Large intestine (tissue), 3 donors: ENCODE results near the gene AXL. TPM values are rescaled to one million over a fixed set of nuclear protein-coding genes. Genes with fewer than 3 reads are reported as not detected.

Experiments used
- DNase-seq, 2 donors: peaks; one replicate each; pipeline versions ENCODE4 v3.0.0 to v3.0.0-alpha.2; 2013
- H3K27ac ChIP-seq: one replicate; pipeline ENCODE4 v1.5.1; 2013; ENCODE audit warnings: low read length
- H3K27me3 ChIP-seq: 2 replicates; pipeline ENCODE4 v1.6.1; 2013; ENCODE audit warnings: low read length; ENCODE audit not compliant: control insufficient read depth, insufficient read depth
- H3K36me3 ChIP-seq: 2 replicates; pipeline ENCODE4 v1.6.1; 2013; ENCODE audit warnings: low read length; ENCODE audit not compliant: control insufficient read depth, insufficient read depth
- H3K4me1 ChIP-seq: one replicate; pipeline ENCODE4 v1.6.1; 2013; ENCODE audit warnings: low read length; ENCODE audit not compliant: control insufficient read depth, insufficient read depth
- H3K4me3 ChIP-seq: one replicate; pipeline ENCODE4 v1.5.1; 2013; ENCODE audit warnings: low read length
- H3K9me3 ChIP-seq: one replicate; pipeline ENCODE4 v1.6.1; 2013; ENCODE audit warnings: mild to moderate bottlenecking, low read depth, low read length, moderate library complexity; ENCODE audit not compliant: control insufficient read depth
- WGBS: methylation state at CpG from one replicate; pipeline ENCODE4 v1.1.5; 2013; ENCODE audit warnings: low lambda C conversion rate; ENCODE audit not compliant: insufficient coverage; 5-methylcytosine and 5-hydroxymethylcytosine counted together
- polyA plus RNA-seq: library from polyadenylated mRNA; unstranded; fragments of 120-200 nt; gene quantifications from one replicate; pipeline ENCODE4 v1.2.1, GENCODE V29; 2013

AXL gene
- polyA plus RNA-seq, 1 donor = 16.0 TPM

DNA sequence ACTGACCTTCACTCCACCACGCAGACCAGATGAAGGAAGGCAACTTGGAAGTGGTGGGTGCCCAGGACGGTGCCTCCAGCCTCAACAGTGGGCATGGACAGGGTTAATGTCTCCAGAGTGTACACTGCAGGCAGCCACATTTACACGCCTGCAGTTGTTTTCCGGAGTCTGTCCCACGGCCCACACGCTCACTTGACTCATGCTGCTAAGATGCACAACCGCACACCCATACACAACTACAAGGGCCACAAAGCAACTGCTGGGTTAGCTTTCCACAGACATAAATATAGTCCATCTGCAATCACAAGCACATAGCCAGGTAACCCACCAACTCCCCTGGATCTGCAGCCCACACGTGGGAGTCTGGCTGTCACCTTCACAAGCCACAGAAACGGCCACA lies 12.6 kb upstream of the AXL start:
- Histone ChIP-seq H3K9me3 (no peaks in the 10 kb centered on the region), H3K27ac (no peak overlapping the region), H3K27me3 (no peaks in the 10 kb centered on the region), H3K36me3 (peaks cover 36% of the 10 kb centered on the region), H3K4me1 (no peaks in the 10 kb centered on the region), H3K4me3 (no peak overlapping the region)
- DNase-seq = no peak
- WGBS = no CpG with 5 or more reads among the region's 9 CpGs

DNA sequence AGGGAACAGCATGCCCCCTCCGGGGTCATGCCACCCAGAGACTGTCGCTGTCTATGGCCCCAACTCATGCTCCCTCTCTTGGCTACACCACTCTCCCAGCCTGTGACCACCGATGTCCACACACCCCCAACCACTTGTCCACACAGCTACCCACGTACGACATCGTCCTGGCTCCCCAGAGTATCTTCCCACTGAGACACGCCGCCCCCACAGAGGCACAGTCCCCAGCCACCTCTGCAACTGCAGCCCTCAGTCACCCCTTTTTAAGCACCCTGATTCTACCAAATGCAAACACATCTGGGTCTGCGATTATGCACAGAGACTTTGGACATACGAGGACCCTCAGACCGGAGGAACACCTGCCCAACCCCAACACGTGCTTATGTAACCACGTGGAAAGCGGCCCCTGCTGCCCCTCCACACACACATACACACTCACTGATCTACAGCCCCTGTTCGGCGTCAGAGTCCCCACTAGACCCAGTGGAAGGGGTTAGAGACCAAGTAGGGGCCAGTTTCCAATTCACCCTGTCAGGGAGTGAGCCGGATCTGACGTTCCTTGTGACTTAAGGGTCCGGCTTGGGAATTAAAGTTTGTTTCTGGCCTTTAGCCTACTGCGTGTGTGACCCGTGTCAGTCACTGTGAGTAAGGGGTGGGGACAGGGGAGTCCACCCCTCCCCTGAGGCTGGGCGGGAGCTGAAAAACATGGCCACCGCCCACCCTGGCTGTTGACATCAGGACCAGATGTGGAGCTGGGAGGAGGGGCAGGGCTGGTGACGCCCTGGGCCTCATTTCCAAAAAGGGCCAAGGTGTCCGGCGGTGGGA lies 11.9 kb upstream of the AXL start:
- no peak overlapping the region for H3K27ac ChIP-seq

GRCh38 chr19:41214161-41214560 lies 4.9 kb upstream of the AXL start:
- WGBS = no CpG with 5 or more reads among the region's 1 CpG
- peaks cover 4% of the 10 kb centered on the region for H3K4me1 ChIP-seq

More for the DNA sequence above, 11.9 kb upstream of the AXL start:
- H3K4me1 ChIP-seq = no peaks in the 10 kb centered on the region
- H3K9me3 ChIP-seq = no peaks in the 10 kb centered on the region
- no peak overlapping the region for H3K4me3 ChIP-seq
- peaks cover 31% of the 10 kb centered on the region for H3K36me3 ChIP-seq
- no CpG with 5 or more reads among the region's 26 CpGs for WGBS
- no peaks in the 10 kb centered on the region for H3K27me3 ChIP-seq
- peak in 1 of 2 donors; percentile 34 for DNase-seq

GRCh38 chr19:41217741-41218140 lies 1.3 kb upstream of the AXL start:
- DNase-seq = no peak
- peaks cover 5% of the 10 kb centered on the region for H3K36me3 ChIP-seq
- no peak overlapping the region for H3K27ac ChIP-seq
- H3K27me3 ChIP-seq = peaks cover 17% of the 10 kb centered on the region
- H3K9me3 ChIP-seq = no peaks in the 10 kb centered on the region
- peaks cover 9% of the 10 kb centered on the region for H3K4me1 ChIP-seq
- whole genome bisulfite sequencing = no CpG with 5 or more reads among the region's 7 CpGs
- no peak overlapping the region for H3K4me3 ChIP-seq

More at GRCh38 chr19:41214161-41214560, 4.9 kb upstream of the AXL start:
- Histone ChIP-seq H3K27ac (no peak overlapping the region), H3K27me3 (peaks cover 4% of the 10 kb centered on the region), H3K36me3 (no peaks in the 10 kb centered on the region), H3K9me3 (no peaks in the 10 kb centered on the region), H3K4me3 (no peak overlapping the region)
- no peak for DNase-seq

- Histone ChIP-seq H3K4me3 (peak overlapping the region; percentile 58), H3K27ac (peak overlapping the region; percentile 20), H3K36me3 (peaks cover 5% of the 10 kb centered on the region), H3K27me3 (peaks cover 17% of the 10 kb centered on the region), H3K4me1 (peaks cover 9% of the 10 kb centered on the region), H3K9me3 (no peaks in the 10 kb centered on the region)
- no CpG with 5 or more reads among the region's 7 CpGs for WGBS
- DNase-seq = no peak
Observed at GRCh38 chr19:41218249-41218614, 791 bp upstream of the AXL start.

DNA sequence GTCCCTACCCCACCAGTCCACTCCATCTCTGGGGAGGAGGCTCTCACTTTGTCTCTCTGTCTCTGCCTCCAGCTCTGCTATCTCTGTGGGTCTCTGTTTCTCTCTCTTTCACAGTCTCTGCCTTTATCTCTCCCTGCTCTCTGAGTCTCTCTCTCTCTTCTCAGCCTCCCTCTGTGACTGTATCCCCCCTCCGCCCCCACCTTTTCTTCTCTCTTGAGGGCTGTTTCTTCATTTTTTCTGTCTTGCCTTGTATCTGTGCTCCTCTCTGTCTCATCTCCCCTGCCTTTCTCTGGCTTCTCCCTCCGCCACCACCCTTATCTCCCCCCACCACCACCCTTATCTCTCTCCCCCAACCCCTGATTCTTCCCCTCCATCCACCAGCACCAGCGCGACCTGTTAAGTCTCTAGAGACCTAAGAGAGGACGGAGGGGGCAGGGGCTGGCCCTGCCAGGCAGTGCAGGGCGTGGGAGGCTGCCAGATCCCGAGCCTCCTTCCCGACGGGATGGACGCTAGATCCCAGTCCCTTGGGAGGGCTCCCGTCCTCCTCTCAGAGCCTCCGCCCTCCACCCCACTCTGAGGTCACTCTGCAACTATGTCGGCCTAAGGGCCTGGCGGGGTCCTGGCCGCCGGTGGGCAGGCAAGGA lies 1.0 kb downstream of the AXL start:
- 50% methylated on average over 1 of the region's 16 CpGs for WGBS
- Histone ChIP-seq H3K4me3 (peak overlapping the region; percentile 58), H3K4me1 (peaks cover 9% of the 10 kb centered on the region), H3K9me3 (no peaks in the 10 kb centered on the region), H3K27me3 (peaks cover 17% of the 10 kb centered on the region), H3K36me3 (peaks cover 5% of the 10 kb centered on the region), H3K27ac (peak overlapping the region; percentile 23)
- DNase-seq = no peak

- peaks cover 5% of the 10 kb centered on the region for H3K36me3 ChIP-seq
- H3K27me3 ChIP-seq = peaks cover 17% of the 10 kb centered on the region
- H3K27ac ChIP-seq = no peak overlapping the region
- H3K4me1 ChIP-seq = peaks cover 15% of the 10 kb centered on the region
- H3K4me3 ChIP-seq = peak overlapping the region; percentile 6
- no peak for DNase-seq
- H3K9me3 ChIP-seq = no peaks in the 10 kb centered on the region
- no CpG with 5 or more reads among the region's 9 CpGs for WGBS
Observed at GRCh38 chr19:41220811-41221210, 1.8 kb downstream of the AXL start.

DNA sequence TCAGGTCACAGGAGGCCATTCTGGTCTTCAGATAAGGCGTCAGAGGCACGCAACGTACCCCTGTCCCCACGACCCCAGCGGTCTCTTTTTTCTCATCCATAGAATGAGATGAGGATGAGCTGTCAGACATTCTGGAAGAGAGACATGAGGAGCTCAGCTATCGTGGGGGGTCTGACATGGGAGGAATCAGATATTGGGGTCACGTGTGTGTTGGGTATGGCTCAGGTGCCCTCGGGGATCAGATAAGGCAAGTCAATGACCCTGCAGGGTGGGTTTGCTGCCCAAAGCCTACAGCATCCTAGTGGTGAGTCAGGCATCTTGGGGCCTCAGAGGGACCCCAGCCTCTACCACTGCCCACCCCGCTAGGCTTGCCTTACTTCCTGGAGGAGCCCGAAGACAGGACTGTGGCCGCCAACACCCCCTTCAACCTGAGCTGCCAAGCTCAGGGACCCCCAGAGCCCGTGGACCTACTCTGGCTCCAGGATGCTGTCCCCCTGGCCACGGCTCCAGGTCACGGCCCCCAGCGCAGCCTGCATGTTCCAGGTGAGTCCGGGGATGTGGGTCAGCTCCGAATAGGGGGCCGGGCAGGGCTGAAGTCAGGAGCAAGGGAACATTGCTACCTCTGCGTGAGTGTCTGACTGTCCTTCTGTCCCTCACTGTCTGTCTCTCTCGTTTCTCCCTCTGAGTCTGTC lies 2.6 kb downstream of the AXL start:
- peaks cover 17% of the 10 kb centered on the region for H3K4me1 ChIP-seq
- H3K4me3 ChIP-seq = no peak overlapping the region
- no peaks in the 10 kb centered on the region for H3K9me3 ChIP-seq
- DNase-seq = no peak
- no peak overlapping the region for H3K27ac ChIP-seq
- H3K36me3 ChIP-seq = peaks cover 5% of the 10 kb centered on the region
- H3K27me3 ChIP-seq = peaks cover 17% of the 10 kb centered on the region
- WGBS = 90% methylated on average over 2 of the region's 20 CpGs

DNA sequence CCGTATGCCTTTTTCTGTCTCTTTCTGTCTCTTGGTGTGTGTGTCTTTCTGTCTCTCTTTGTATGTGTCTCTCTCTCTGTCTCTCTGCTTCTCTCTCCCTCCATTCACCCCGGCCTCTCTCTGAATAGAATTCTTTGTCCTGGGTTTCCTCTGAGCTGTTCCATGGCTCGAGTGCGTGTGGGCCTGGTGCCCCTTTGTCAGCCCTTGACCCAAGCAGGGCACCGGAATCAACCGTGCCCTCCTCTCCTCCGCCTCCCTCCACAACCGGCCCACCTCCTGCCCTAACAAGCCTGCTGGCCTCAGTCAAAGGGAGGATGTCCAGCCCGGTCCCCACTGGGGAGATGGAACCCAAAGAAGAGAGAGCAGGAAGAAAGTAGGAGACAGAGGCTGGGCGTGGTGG lies 3.2 kb downstream of the AXL start:
- no peak overlapping the region for H3K4me3 ChIP-seq
- peaks cover 23% of the 10 kb centered on the region for H3K4me1 ChIP-seq
- no peaks in the 10 kb centered on the region for H3K9me3 ChIP-seq
- no peak overlapping the region for H3K27ac ChIP-seq
- peaks cover 5% of the 10 kb centered on the region for H3K36me3 ChIP-seq
- 100% methylated on average over 1 of the region's 10 CpGs for WGBS
- DNase-seq = no peak
- H3K27me3 ChIP-seq = peaks cover 17% of the 10 kb centered on the region

DNA sequence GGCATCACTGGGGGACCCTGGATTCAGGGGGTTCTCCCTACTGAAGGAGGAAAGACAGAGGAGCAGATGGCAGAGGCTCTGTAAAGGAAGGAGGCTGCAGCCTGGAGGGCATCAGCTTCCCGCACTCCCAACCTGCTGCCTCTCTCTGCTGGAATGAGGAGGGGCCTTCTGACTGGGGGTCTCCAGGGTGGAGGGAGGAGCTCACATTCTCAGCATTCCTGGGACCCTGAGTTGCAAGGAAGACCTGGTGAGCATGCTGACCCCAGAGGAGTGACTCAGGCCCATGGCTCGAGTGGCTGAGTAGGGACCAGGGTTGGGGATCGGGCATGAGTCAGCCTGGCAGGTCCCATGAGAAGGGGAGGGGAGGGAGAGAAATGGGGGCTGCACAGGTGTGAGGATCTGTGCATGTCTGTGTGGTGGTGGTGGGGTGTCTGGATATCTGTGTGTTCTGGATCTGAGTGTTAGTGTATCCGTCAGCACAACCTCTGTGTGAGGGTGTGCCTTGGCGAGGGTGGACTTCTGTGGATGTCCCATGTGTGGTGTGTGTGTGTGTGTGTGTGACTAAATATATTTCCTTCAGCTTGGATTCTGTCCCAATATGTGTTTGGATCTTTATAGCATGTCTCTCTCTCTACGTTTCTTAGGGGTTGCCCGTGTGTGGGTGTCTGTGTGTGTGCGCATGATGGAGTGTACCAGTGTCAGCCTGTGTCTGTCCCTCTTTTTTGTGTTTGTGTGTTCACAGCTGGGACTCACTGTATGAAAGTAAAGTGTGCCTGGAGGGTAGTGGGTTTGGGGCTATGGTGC lies 4.6 kb downstream of the AXL start:
- Histone ChIP-seq H3K36me3 (peaks cover 5% of the 10 kb centered on the region), H3K4me3 (no peak overlapping the region), H3K27ac (no peak overlapping the region), H3K4me1 (peaks cover 25% of the 10 kb centered on the region), H3K9me3 (no peaks in the 10 kb centered on the region), H3K27me3 (peaks cover 17% of the 10 kb centered on the region)
- DNase-seq = no peak
- no CpG with 5 or more reads among the region's 8 CpGs for WGBS
